Activated CD4-positive, alpha-beta memory T cell treated with anti-CD3 and anti-CD28 coated beads for 36 hours (primary cell): ENCODE measurements around the gene CLBA1. TPM values are rescaled to one million over a fixed set of nuclear protein-coding genes. Genes with fewer than 3 reads are reported as not detected.
"Not testable (repeated sequence)": the region's sequence is repeated elsewhere in the genome, so short reads cannot be mapped to it uniquely, and the experiment has no call there.

Experiments
- CTCF ChIA-PET: fragments of 350-600 bp; sonication (Branson Sonifier 250); formaldehyde crosslinking; loops from one replicate; lab custom pipeline; 2021; ENCODE audit warnings: antibody characterized with exemption, inconsistent platforms; lab: Charles Lee
- POLR2A ChIA-PET: fragments of 350-600 bp; sonication (Branson Sonifier 250); formaldehyde crosslinking; loops from one replicate; lab custom pipeline; 2021; ENCODE audit warnings: antibody characterized with exemption; lab: Charles Lee
- DNase-seq: peaks from one replicate; pipeline ENCODE4 v3.0.0-alpha.2; 2020
- H3K27ac Mint-ChIP-seq: one replicate; pipeline ENCODE4 v1.8.0; 2021; ENCODE audit warnings: mixed read lengths
- H3K27me3 Mint-ChIP-seq: one replicate; pipeline ENCODE4 v1.8.0; 2021; ENCODE audit warnings: mixed read lengths
- H3K36me3 Mint-ChIP-seq: one replicate; pipeline ENCODE4 v1.8.0; 2021; ENCODE audit warnings: mixed read lengths
- H3K4me1 Mint-ChIP-seq: one replicate; pipeline ENCODE4 v1.8.0; 2021; ENCODE audit warnings: low read depth, mixed read lengths
- H3K4me3 Mint-ChIP-seq: one replicate; pipeline ENCODE4 v1.8.0; 2021; ENCODE audit warnings: mild to moderate bottlenecking, mixed read lengths
- H3K9me3 Mint-ChIP-seq: one replicate; pipeline ENCODE4 v1.8.0; 2021; ENCODE audit warnings: mixed read lengths
- intact Hi-C: fragments of 100-400 bp; cut with micrococcal nuclease; formaldehyde crosslinking; loops from one replicate; pipeline ENCODE4 v1.15.1; 2023
- total RNA-seq, 2 experiments: library from RNA; stranded (reverse); gene quantifications; one replicate each; pipeline ENCODE4 v1.2.3, GENCODE V29; 2021

The CLBA1 gene
- total RNA-seq, 2 experiments from 2014 or later = 0.78 to 1.2 TPM

DNA sequence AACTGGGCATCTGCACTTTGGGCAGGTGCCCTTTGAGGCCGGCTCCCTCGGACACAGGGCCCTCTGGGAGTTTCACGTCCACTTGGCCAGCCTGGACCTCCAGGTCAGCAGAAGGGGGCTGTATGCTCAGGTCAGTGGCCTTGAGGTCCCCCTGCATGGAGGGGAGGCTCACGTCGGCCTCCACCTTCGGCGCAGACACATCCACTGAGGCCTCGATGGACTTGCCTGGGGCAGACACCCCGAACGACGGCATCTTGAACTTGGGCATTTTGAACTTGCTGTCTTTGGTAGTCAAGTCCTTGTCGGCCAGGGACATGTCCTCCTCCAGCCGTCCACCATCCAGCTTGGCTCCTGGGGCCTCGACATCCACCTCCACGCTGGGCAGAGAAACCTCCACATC, 34.9 kb upstream of the CLBA1 start:
- H3K27me3 Mint-ChIP-seq, DNase-seq, H3K27ac Mint-ChIP-seq, H3K36me3 Mint-ChIP-seq, H3K9me3 Mint-ChIP-seq, intact Hi-C loops, H3K4me3 Mint-ChIP-seq, H3K4me1 Mint-ChIP-seq, POLR2A ChIA-PET: not testable (repeated sequence)
- CTCF ChIA-PET = interaction anchor here (0.6 kb wide), 1 partner anchor 406 kb away, joined by 3 read pairs; no protein-coding TSS in a partner anchor

DNA sequence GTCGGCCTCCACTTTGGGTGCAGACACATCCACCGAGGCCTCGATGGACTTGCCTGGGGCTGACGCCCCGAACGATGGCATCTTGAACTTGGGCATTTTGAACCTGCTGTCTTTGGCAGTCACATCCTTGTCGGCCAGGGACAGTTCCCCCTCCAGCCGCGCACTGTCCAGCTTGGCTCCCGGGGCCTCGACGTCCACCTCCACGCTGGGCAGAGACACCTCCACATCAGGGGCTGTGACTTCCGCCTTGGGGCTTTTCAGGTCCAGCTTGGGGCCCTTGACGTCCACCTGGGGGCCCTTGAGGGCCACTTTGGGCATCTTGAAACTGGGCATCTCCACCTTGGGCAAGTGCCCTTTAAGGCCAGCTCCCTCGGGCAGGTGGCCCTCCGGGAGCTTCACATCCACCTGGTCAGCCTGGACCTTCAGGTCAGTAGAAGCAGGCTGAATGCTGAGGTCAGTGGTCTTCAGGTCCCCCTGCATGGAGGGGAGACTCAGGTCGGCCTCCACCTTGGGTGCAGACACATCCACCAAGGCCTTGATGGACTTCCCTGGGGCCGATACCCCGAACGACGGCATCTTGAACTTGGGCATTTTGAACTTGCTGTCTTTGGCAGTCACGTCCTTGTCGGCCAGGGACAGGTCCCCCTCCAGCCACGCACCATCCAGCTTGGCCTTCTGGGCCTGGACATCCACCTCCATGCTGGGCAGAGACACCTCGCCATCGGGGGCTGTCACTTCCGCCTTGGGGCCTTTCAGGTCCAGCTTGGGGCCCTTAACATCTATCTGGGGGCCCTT, 33.5 kb upstream of the CLBA1 start:
- POLR2A ChIA-PET, intact Hi-C loops, H3K36me3 Mint-ChIP-seq, CTCF ChIA-PET, H3K4me1 Mint-ChIP-seq, H3K4me3 Mint-ChIP-seq, H3K27ac Mint-ChIP-seq, H3K27me3 Mint-ChIP-seq, H3K9me3 Mint-ChIP-seq, DNase-seq: not testable (repeated sequence)

DNA sequence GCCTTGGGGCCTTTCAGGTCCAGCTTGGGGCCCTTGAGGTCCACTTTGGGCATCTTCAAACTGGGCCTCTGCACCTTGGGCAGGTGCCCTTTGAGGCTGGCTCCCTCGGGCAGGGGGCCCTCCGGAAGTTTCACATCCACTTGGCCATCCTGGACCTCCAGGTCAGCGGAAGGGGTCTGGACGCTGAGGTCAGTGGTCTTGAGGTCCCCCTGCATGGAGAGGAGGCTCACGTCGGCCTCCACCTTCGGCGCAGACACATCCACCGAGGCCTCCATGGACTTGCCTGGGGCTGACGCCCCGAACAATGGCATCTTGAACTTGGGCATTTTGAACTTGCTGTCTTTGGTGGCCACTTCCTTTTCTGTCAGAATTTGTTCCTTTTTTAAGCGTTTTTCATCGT, 32.5 kb upstream of the CLBA1 start:
- H3K9me3 Mint-ChIP-seq = no peaks in the 10 kb centered on the region
- POLR2A ChIA-PET = no interaction called here
- no peaks in the 10 kb centered on the region for H3K4me1 Mint-ChIP-seq
- no peaks in the 10 kb centered on the region for H3K36me3 Mint-ChIP-seq
- CTCF ChIA-PET = no interaction called here
- peaks cover 14% of the 10 kb centered on the region for H3K27me3 Mint-ChIP-seq
- no peak overlapping the region for H3K27ac Mint-ChIP-seq
- DNase-seq = no peak
- intact Hi-C loops = no loop called here
- no peak overlapping the region for H3K4me3 Mint-ChIP-seq

- DNase-seq = no peak
- Mint-ChIP-seq H3K4me3 (no peak overlapping the region), H3K27ac (no peak overlapping the region), H3K36me3 (no peaks in the 10 kb centered on the region), H3K9me3 (no peaks in the 10 kb centered on the region), H3K27me3 (peaks cover 17% of the 10 kb centered on the region), H3K4me1 (no peaks in the 10 kb centered on the region)
- ChIA-PET POLR2A (no interaction called here), CTCF (no interaction called here)
- intact Hi-C loops = no loop called here
Measured at GRCh38 chr14:104953896-104954656, 31.5 kb upstream of the CLBA1 start.

DNA sequence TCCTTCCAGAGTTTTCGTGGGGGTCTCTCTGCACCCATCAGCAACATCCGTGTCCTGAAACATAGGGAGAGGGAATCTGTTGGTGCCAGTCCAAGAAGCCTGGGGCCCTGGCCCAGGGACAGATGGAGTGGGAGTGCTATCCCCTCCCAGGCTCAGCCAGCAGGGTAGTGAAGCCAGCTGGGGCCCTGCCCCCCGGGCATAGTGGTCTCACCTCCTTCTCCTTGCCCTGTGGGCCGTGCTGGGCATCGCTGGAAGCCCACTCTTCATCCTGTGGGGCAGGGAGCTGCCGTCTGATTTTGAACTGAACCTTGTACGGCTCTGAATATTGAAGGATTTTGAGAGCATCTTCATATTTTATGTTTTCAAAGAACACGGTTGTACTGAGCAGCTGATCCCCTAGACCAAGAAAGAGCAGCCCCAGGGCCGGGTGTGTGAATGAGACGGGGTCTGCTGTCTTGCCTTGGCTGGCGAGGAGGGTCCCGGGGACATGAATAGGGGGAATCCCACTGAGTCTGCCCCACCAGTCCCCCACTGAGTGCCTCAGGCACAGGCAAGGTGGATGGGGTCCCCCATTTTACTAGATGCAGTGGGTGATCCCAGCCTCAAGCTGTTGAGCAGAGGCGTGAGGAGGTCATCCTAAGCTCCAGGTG, 30.7 kb upstream of the CLBA1 start:
- ChIA-PET POLR2A (no interaction called here), CTCF (no interaction called here)
- Mint-ChIP-seq H3K36me3 (no peaks in the 10 kb centered on the region), H3K9me3 (no peaks in the 10 kb centered on the region), H3K4me3 (no peak overlapping the region), H3K4me1 (no peaks in the 10 kb centered on the region), H3K27ac (no peak overlapping the region), H3K27me3 (peaks cover 17% of the 10 kb centered on the region)
- DNase-seq = no peak
- intact Hi-C loops = no loop called here

DNA sequence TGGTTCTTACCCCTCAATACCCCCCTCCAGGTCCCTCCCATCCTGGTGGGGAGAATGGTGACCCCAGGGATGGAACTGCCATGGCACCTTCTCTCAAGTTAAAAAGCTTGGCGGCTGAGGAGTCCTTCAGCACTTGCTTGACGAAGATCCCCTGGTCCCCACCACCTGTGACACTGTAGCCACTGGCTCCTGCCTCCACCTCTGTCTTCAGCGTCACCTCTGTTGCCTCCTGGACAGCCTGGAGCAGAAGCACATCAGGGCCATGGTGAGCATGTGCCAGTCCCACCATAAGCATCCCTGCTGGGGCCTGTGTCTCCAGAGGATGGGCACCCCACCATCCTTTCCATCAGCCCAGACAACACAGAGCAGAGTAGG, 30.2 kb upstream of the CLBA1 start:
- peaks cover 17% of the 10 kb centered on the region for H3K27me3 Mint-ChIP-seq
- ChIA-PET POLR2A (no interaction called here), CTCF (no interaction called here)
- no peaks in the 10 kb centered on the region for H3K4me1 Mint-ChIP-seq
- no peak overlapping the region for H3K27ac Mint-ChIP-seq
- H3K36me3 Mint-ChIP-seq = no peaks in the 10 kb centered on the region
- no peaks in the 10 kb centered on the region for H3K9me3 Mint-ChIP-seq
- intact Hi-C loops = no loop called here
- H3K4me3 Mint-ChIP-seq = no peak overlapping the region
- DNase-seq = no peak

DNA sequence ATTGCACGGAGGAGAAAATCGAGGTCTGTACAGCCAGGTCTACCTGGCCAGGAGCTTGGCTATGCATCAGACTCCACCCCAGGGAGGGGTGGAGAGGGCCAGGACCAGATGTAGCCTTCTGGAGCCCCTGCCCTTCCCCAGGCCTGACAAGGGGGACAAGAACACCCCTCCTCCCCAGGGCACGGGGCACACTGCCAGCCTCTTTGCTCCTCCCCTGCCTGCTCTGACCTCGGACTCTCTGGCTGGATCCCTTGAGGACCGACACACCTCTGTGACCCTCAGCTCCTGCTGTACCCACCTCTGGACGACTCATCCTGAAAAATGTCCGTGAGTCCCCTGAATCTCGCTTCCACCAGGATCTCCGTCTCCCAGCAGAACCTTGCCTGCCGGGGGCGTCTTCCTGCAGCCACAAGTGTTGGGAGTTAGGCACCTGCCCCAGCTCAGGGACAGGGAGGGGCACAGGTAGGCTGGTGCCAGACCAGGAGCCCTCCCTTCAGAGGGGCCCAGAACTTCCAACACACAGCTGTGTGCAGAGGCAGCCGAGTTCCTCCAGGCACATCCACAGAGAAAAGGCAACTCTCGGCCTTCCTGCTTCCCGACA, 29.2 kb upstream of the CLBA1 start:
- CTCF ChIA-PET = no interaction called here
- no peaks in the 10 kb centered on the region for H3K9me3 Mint-ChIP-seq
- POLR2A ChIA-PET = no interaction called here
- no peak overlapping the region for H3K4me3 Mint-ChIP-seq
- H3K36me3 Mint-ChIP-seq = no peaks in the 10 kb centered on the region
- no peak for DNase-seq
- no peak overlapping the region for H3K27ac Mint-ChIP-seq
- peaks cover 17% of the 10 kb centered on the region for H3K27me3 Mint-ChIP-seq
- no peaks in the 10 kb centered on the region for H3K4me1 Mint-ChIP-seq
- intact Hi-C loops = no loop called here

DNA sequence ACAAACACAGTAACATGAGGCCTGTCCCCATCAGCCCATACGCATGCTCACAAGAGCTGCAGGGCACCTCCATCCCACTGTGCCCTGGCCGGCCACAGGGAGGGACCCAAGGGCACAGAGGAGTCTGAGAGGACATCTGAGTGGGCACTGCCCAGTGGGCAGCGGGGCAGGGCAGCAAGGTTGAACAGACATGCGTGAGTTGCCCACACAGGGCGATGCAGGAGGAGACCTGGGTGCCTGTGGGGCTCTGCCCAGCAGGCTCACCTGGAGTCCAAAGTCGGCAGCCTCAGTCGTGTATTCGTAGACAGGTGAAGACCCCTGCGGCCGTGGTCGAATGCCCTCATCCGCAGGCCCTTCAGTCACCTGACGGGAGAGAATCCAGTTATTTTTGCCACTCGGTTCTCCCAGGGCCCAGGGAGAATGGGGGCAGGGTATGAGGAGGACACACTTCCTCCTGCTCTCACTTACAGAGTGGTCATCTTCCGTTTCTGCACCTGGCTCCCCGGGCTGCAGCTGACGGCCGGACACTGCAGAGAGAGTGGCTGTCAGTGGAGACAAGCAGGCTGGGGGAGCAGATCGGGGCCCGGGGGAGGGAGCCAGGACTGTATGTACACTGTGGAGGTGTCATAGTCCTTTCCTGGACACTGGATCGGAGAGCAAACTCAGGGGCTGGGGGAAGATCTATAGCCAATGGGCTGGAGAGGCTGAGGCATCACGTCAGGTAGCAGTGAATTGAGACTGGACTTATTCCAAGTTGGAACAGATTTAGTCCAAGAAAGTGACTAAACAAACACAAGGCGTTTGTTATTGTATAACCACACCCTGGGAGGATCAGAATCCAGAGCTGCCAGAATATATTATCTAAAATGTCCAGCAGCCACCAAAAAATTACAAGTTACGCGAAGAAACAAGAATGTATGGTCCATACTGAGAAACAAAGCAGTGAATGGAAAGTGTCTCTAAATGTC, 28.2 kb upstream of the CLBA1 start:
- Mint-ChIP-seq H3K27me3 (peaks cover 17% of the 10 kb centered on the region), H3K36me3 (no peaks in the 10 kb centered on the region), H3K4me3 (no peak overlapping the region), H3K4me1 (no peaks in the 10 kb centered on the region), H3K9me3 (no peaks in the 10 kb centered on the region), H3K27ac (no peak overlapping the region)
- POLR2A ChIA-PET = no interaction called here
- no peak for DNase-seq
- CTCF ChIA-PET = no interaction called here
- intact Hi-C loops = no loop called here

DNA sequence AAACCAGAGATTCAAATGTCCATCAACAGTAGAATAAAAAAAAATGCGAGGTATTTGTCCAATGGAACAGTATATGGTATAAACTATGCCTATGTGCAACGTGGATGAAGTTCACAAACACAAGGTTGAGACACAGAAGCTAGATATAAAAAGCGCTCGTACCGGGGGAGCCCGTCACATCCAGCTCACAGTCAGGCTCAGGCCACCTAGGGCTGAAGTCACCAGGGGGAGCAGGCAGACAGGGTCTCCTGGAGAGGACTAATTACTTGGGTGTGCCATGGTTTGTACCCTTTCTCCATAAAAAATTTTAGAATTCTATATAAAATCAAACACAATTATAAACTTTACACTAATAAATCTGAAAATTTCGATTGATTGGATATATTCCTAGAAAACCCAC, 21.0 kb upstream of the CLBA1 start:
- H3K4me1 Mint-ChIP-seq = no peaks in the 10 kb centered on the region
- H3K4me3 Mint-ChIP-seq = no peak overlapping the region
- intact Hi-C loops = no loop called here
- no peak overlapping the region for H3K27ac Mint-ChIP-seq
- no peaks in the 10 kb centered on the region for H3K36me3 Mint-ChIP-seq
- DNase-seq = no peak
- ChIA-PET POLR2A (no interaction called here), CTCF (interaction anchor here (1.8 to 1.9 kb wide), 2 partner anchors 11 to 82 kb away, joined by 6 read pairs; no protein-coding TSS in a partner anchor)
- peaks cover 7% of the 10 kb centered on the region for H3K27me3 Mint-ChIP-seq
- H3K9me3 Mint-ChIP-seq = no peaks in the 10 kb centered on the region

GRCh38 chr14:104965561-104966231, 19.9 kb upstream of the CLBA1 start:
- intact Hi-C loops = no loop called here
- ChIA-PET CTCF (no interaction called here), POLR2A (no interaction called here)
- Mint-ChIP-seq H3K27ac (no peak overlapping the region), H3K4me3 (no peak overlapping the region), H3K9me3 (no peaks in the 10 kb centered on the region), H3K27me3 (peaks cover 7% of the 10 kb centered on the region), H3K4me1 (no peaks in the 10 kb centered on the region), H3K36me3 (no peaks in the 10 kb centered on the region)
- no peak for DNase-seq

DNA sequence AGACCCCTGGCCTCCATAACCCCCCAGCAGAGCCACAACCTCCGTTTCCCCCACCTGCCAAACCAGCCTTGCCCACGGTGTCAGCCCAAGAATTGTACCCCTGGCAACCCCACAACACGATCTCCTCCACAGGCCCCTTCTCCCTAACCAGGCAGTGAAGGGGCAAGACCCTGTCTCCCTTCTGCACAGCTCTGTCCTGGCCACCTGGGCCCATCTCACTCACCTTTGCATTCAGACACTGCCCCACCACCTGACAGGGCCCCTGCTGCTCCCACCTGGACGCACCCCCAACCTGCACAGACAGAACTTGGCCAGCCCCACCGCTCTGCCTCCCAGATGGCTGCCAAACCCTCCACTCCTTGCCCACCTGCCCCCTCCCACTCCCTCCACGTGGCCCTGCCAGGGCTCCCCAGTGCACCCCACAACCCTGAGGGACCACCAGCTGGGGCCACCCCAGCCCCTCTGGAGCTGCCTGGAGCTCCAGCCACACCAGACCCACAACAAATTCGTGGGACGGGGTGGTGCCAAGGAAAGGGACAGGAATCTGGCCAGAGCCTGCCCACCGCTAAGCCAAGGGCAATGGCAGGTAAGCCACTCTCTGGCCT, 19.2 kb upstream of the CLBA1 start:
- Mint-ChIP-seq H3K36me3 (no peaks in the 10 kb centered on the region), H3K27ac (no peak overlapping the region), H3K27me3 (peaks cover 7% of the 10 kb centered on the region), H3K4me3 (no peak overlapping the region), H3K4me1 (no peaks in the 10 kb centered on the region), H3K9me3 (no peaks in the 10 kb centered on the region)
- ChIA-PET POLR2A (no interaction called here), CTCF (no interaction called here)
- no peak for DNase-seq
- intact Hi-C loops = no loop called here
